DMS153 treated with DMSO at 0.1 percent for 48 hours (cell line): ENCODE measurements around the gene R3HDML.
"Not testable (repeated sequence)": the region's sequence is repeated elsewhere in the genome, so short reads cannot be mapped to it uniquely, and the experiment has no call there.

ENCODE experiments used
- DNase-seq: peaks from one replicate; lab custom pipeline; 2025; ENCODE audit not compliant: unreplicated experiment; lab: John Stamatoyannopoulos, UW

Gene R3HDML

GRCh38 chr20:44327748-44328147 lies 9.1 kb upstream of the R3HDML start:
- not testable (repeated sequence) for DNase-seq

DNA sequence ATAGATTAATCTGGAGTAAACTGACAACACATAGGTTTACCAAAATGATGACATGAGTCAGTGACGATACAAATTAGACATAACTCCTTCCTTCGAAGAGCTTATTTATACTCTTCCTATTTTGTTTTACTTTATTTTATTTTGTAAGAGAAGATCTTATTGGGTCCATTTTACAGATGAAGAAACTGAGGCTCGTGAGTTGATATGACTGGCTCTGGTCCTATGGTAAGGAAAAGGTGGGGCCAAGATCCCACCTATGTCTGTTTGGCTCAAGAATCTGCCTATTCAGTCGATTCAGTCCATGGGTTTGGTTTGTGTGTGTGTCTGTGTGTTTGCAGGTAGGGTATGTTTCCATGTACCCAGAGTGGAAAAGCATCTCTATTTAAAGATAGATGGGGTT lies 8.4 kb upstream of the R3HDML start:
- DNase-seq = no peak

DNA sequence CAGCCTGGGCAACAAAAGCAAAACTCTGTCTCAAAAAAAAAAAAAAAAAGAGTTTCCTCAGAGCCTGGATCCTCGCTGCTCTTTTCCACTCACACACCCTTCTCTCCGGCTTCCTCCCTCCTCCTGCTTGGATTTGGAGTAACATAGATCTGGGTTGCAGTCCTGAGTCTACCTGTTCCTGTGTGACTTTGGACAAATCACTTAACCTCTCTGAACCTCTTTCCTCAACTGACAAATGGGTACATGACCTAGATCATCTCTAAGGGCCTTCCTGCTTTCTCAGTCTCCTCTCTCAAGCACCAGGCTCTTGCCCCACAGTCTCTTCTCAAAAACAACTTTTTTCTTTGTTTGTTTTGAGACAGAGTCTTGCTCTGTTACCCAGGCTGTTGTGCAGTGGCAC lies 5.6 kb upstream of the R3HDML start:
- no peak for DNase-seq

DNA sequence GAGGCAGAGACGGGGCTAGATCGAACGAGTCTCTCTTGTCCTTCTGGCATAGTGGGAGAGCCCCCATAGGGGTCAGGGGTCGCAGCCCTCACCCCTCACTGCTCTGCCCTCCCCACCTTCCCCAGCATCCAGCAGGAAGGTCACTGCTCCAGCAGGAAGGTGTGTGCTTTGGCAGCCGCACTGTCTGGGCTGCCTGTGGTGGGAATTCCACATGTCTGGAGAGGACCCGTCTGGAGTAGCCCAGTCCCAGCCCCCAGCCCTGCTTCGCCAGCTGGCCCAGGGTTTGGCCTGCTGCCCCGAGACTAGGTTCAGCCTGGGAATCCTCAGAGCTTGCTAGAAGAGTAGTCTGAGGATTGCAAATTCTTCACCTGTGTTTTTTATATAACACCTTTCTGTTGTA lies 2.5 kb upstream of the R3HDML start:
- DNase-seq = no peak

DNA sequence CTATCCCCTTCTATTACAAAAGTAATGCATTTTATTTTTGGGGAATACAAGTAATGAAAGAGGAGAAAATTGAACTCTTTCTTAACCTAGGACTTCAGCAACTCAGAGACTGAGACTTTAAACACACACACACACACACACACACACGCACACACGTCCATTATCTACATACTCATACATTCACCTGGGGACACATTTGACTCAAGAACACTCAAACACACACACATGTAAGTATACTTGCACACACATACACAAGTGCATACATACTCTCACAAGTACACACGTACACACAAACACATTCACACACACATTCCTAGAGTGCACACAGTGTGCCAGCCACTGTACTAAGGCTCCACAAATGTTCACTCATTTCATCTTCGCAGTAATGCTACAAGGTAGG lies 2.1 kb upstream of the R3HDML start:
- DNase-seq = no peak

DNA sequence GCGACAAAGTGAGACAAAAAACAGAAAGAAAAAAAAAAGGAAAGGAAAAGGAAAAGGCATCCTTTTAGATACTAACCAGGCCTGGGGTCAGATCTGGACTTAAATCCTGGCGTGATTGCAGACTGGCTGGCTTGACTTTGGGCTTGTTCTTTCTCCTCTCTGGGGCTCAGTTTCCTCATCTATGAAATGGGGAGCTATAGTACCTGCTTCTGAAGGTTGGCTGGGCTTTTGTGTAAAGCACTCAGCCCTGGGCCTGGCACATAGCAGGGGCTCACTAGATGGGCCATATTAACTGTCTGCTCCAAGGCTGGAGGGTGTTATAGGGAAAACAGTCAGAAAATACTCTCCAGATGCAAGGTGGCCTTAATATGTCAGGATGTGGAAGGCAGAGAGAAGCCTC lies 1.2 kb upstream of the R3HDML start:
- DNase-seq = no peak

DNA sequence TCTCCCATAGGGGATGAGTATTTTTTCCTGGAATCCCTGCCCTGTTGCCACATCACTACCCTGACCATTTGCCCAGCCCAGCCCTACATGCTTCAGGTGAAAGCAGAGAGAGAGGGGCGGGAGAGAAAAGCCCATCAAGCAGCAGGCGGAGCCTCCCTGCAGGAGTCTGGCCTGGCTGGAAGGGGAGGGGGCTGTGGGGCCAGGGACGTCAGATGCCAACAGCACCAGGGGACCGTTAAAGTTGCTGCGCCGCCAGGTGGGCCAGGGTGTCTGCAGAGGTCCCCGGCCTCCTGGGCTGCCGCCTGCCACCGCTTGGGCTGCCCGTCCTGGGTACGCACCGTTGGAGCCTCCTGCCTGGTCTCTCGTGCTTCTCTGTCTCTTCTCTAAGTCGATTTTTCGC lies 757 bp upstream of the R3HDML start:
- DNase-seq = no peak

- no peak for DNase-seq
These were observed 5.4 kb downstream of the R3HDML start for GRCh38 chr20:44342248-44342647.

- no peak for DNase-seq
These were observed 6.4 kb downstream of the R3HDML start for GRCh38 chr20:44343162-44343675.

GRCh38 chr20:44344723-44345122 lies 7.9 kb downstream of the R3HDML start:
- no peak for DNase-seq

DNA sequence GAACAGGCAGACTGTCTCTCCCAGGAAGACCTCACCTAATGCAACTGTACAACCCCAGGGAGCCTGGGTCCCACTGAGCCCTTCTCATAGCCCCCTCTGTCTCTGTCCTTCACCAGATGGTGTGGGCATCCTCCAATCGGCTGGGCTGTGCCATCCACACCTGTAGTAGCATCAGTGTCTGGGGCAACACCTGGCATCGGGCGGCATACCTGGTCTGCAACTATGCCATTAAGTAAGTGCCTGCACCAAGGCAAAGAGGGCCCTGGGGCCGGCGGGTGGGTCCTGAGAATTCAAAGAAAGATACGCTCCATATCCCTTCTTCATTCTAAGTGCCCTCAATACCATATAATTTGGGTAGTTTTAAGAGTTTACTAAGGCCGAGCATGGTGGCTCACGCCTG lies 8.3 kb downstream of the R3HDML start:
- no peak for DNase-seq

GRCh38 chr20:44345941-44346340 lies 9.1 kb downstream of the R3HDML start:
- DNase-seq = not testable (repeated sequence)

DNA sequence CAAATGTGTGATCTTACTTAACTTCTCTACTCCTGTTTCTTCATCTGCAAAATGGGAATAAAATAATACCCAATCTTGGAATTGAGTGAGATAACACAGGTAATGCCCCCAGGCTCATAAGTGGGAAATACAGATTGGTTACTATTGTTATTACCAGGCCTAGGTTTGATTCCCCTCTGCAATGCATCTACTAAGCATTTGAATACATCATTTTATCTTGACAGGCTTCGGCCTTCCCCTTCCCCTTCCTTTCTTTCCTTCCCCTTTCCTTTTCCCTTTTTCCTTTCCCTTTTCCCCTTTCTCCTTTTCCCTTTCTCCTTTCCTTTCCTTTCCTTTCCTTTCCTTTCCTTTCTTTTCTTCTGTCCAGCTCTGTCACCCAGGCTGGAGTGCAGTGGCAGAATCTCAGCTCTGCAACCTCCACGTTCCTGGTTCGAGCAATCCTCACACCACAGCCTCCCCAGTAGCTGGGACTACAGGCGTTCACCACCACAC lies 11.4 kb downstream of the R3HDML start:
- DNase-seq = no peak

GRCh38 chr20:44349349-44349748 lies 12.5 kb downstream of the R3HDML start:
- DNase-seq = no peak

DNA sequence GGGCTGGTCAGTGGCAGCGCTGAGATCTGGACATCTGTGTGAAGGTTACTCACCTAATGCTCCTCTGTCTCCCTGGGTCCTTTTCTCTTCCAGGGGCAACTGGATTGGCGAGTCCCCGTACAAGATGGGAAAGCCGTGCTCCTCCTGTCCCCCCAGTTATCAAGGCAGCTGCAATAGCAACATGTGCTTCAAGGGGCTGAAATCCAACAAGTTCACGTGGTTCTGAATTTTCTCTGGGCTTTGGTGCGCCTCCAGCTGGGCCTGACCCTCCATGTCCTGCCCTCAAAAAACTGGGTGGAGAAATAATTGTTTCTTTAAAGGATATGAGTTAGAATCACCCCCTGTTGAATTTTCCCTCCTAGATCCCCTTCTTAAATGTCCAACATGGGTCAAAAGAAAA lies 13.7 kb downstream of the R3HDML start:
- no peak for DNase-seq

DNA sequence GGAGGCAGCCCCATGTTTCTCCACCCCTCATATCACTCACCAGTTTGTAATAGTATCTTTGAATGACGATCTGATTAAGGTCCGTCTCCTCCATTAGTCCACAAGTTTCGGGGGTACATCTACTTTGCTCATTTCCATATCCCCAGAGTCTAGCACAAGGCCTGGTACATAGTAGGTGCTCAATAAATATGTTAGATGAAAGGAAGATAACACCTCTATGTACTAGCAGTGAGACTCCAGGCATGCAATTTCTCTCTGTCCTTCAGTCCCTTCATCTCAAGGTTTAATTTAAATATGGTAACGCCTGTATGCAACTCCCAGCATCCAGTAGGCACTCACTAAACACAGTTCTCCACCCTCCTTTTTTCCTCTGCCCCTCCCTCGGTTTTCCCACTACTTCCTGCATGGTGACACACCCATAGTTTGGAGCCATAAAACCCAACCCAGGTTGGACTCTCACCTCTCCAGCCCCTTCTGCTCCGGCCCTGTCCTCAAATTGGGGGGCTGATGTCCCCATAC lies 18.2 kb downstream of the R3HDML start:
- no peak for DNase-seq

- DNase-seq = no peak
These were observed 18.9 kb downstream of the R3HDML start, which contains the start of gene HNF4A for GRCh38 chr20:44355498-44356352. Gene HNF4A, plus strand, starts transcription at chr20:44355699. Its CDS starts 106 bp downstream, at chr20:44355805.

DNA sequence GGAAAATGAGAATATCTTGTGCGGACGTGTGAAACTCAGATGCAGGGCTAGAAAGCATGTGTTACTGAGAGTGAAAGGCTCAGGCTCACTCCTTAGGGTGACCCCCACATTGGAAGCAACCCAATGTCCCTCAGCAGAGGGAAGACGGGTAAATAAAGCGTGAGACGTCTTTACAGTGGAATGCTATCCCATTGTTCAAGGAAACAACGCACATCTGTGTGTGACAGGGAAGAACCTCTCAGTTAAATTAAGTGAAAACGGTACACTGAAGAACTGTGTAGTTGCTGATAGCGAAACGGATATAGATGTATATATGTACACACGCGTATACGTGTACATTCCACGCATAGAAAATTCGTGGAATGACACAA lies 19.5 kb downstream of the R3HDML start:
- no peak for DNase-seq

GRCh38 chr20:44357020-44357419 lies 20.2 kb downstream of the R3HDML start:
- DNase-seq = no peak

DNA sequence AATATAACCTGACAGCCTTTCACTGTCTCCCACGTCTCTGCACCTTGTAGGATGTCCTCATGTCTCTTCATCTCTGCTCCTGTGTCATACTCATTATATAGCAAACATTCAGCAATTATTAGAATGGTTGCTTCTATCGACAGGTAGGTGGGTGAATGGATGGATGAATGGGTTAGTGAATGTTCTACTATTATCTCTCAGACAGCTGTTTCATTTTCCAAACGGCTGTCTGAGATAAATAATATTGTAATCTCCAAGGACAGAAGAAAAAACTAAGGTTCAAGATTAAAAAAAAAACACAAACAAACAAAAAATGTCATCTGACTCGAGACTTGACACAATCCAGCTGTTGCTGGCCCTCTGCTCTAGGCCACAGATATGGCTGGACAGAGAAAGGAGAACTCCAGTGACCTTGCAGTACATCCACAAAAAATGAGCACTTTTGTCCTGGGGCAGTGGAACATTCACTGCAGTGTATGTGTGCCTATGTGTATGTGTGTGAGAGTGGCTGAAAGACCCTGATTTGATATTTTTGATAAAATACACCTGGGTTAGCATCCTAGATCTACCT lies 20.8 kb downstream of the R3HDML start:
- no peak for DNase-seq

GRCh38 chr20:44358776-44359175 lies 21.9 kb downstream of the R3HDML start:
- no peak for DNase-seq

DNA sequence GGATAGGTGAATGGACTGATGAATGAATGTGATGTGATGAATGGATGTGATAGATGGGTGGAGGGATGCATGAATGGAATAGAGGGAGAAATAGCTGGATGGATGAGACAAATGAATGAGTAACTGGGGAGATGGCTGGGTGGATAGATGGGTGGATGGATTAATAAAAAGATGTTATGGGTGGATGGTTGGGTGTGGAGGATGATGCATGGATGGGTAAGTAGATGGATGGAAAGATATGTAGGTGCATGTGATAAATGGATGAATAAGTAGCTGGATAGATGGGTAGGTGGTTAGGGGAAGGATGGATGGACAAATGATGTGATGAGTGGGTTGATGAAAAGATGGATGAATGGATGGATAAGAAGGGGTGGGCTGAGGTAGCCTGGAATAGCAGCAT lies 23.4 kb downstream of the R3HDML start:
- DNase-seq = no peak
